NCI-H2029 (cell line): ENCODE measurements around the gene RNF180.
"Not testable (repeated sequence)": the region's sequence is repeated elsewhere in the genome, so short reads cannot be mapped to it uniquely, and the experiment has no call there.

Experiments used
- DNase-seq: peaks from one replicate; lab custom pipeline; 2025; lab: John Stamatoyannopoulos, UW

RNF180 gene

GRCh38 chr5:64285188-64286130, 119.8 kb downstream of the RNF180 start:
- DNase-seq = no peak

- no peak for DNase-seq
These were observed 120.7 kb downstream of the RNF180 start for GRCh38 chr5:64286381-64286780.

- DNase-seq = not testable (repeated sequence)
These were observed 122.9 kb downstream of the RNF180 start for GRCh38 chr5:64288496-64288895.

GRCh38 chr5:64292611-64293215, 127.1 kb downstream of the RNF180 start:
- DNase-seq = no peak

- no peak for DNase-seq
These were observed 129.5 kb downstream of the RNF180 start for GRCh38 chr5:64295101-64295500.

- DNase-seq = no peak
These were observed 132.9 kb downstream of the RNF180 start for GRCh38 chr5:64298586-64298985.

GRCh38 chr5:64299805-64300204, 134.2 kb downstream of the RNF180 start:
- no peak for DNase-seq

- DNase-seq = no peak
These were observed 135.9 kb downstream of the RNF180 start for GRCh38 chr5:64301566-64301965.

GRCh38 chr5:64308135-64308534, 142.5 kb downstream of the RNF180 start:
- no peak for DNase-seq

GRCh38 chr5:64312491-64312890, 146.8 kb downstream of the RNF180 start:
- no peak for DNase-seq

- no peak for DNase-seq
These were observed 150.1 kb downstream of the RNF180 start for GRCh38 chr5:64315778-64316177.

- DNase-seq = no peak
These were observed 152.5 kb downstream of the RNF180 start for GRCh38 chr5:64318175-64318574.

GRCh38 chr5:64323591-64323990, 157.9 kb downstream of the RNF180 start:
- no peak for DNase-seq

- DNase-seq = no peak
These were observed 165.1 kb downstream of the RNF180 start for GRCh38 chr5:64330728-64331231.

- DNase-seq = peak; percentile 51
These were observed 166.1 kb downstream of the RNF180 start for GRCh38 chr5:64331597-64332277.

GRCh38 chr5:64333886-64334285, 168.2 kb downstream of the RNF180 start:
- no peak for DNase-seq

GRCh38 chr5:64339769-64340168, 174.1 kb downstream of the RNF180 start:
- no peak for DNase-seq

- DNase-seq = no peak
These were observed 174.7 kb downstream of the RNF180 start for GRCh38 chr5:64340293-64340692.

GRCh38 chr5:64341340-64341739, 175.7 kb downstream of the RNF180 start:
- no peak for DNase-seq

GRCh38 chr5:64344501-64344900, 178.9 kb downstream of the RNF180 start:
- no peak for DNase-seq

GRCh38 chr5:64347309-64347708, 181.7 kb downstream of the RNF180 start:
- DNase-seq = no peak

- no peak for DNase-seq
These were observed 198.8 kb downstream of the RNF180 start for GRCh38 chr5:64364426-64364825.

- DNase-seq = no peak
These were observed 219.1 kb downstream of the RNF180 start for GRCh38 chr5:64384765-64385164.
